Suprapubic skin (tissue), 3 donors: ENCODE data around the gene JPT1.

Source experiments
- POLR2AphosphoS5 ChIP-seq, 3 donors: sonication (generic); formaldehyde crosslinking; IDR thresholded peaks; one replicate each; pipeline ENCODE4 v1.6.1; 2017; ENCODE audit warnings: antibody characterized with exemption in 3 of 3
- TF ChIP-seq, protein P1 (sequence below), 2 donors: fragments of 200-600 bp in 1 of 2; fragments of 450-650 bp in 1 of 2; sonication (generic) in 1 of 2; IDR thresholded peaks; one replicate each; pipeline ENCODE4 v1.5.1; 2016 to 2019; ENCODE audit warnings: antibody characterized with exemption in 2 of 2, mild to moderate bottlenecking in 1 of 2, moderate library complexity in 1 of 2

DNA sequence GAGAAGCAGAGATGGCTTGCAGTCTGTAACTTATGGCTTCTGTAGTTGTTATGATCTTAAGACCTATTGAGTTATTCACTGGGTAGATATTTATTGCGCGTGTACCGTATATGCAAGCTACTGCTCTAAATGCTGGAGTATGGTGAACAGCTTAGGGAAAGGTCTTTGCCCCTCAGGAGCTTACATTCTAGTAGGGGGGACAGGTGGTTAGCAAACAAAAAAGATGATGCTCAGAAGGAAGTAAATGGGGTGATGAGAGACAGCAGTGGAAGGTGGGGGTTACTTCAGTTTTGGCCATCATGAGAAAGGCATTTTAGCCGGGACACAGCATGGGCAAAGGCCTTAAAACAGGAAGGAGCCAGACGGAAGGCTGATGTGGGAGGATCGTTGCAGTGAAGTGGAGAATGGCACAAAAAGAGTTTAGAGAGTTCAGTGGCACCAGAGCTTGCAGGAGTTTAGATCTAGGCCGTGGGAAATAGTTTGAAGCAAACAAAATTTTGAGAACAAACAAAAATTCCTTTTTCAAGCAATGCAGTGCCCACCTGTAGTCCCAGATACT, 42.5 kb downstream of the JPT1 start:
- TF ChIP-seq, protein P1, sequence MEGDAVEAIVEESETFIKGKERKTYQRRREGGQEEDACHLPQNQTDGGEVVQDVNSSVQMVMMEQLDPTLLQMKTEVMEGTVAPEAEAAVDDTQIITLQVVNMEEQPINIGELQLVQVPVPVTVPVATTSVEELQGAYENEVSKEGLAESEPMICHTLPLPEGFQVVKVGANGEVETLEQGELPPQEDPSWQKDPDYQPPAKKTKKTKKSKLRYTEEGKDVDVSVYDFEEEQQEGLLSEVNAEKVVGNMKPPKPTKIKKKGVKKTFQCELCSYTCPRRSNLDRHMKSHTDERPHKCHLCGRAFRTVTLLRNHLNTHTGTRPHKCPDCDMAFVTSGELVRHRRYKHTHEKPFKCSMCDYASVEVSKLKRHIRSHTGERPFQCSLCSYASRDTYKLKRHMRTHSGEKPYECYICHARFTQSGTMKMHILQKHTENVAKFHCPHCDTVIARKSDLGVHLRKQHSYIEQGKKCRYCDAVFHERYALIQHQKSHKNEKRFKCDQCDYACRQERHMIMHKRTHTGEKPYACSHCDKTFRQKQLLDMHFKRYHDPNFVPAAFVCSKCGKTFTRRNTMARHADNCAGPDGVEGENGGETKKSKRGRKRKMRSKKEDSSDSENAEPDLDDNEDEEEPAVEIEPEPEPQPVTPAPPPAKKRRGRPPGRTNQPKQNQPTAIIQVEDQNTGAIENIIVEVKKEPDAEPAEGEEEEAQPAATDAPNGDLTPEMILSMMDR (IDR thresholded peaks at IDR 0.05), result no peak
- TF ChIP-seq POLR2AphosphoS5 (IDR thresholded peaks at IDR 0.05), result no peak
